VCaP (cell line): ENCODE measurements around the gene PER3.

Source experiments
- H3K27ac ChIP-seq: fragments of 450-650 bp; 2 replicates; pipeline ENCODE4 v1.5.1; 2017
- CTCF ChIP-seq: fragments of 450-650 bp; conservative IDR thresholded peaks from 2 replicates; pipeline ENCODE4 v1.5.1; 2017; ENCODE audit warnings: mild to moderate bottlenecking, moderate library complexity

PER3 gene

GRCh38 chr1:7783826-7784491, at the start of gene PER3:
PER3 (plus strand) TSS chr1:7784291; CDS start chr1:7784878, 587 bp downstream.
- no peak for TF ChIP-seq CTCF
- H3K27ac ChIP-seq = peak within 1 kb of the TSS; percentile 62; the same call in 1 of the 2 replicates

- H3K27ac ChIP-seq = no peak overlapping the region
- no peak for TF ChIP-seq CTCF
These were observed 46.0 kb upstream of the PER3 start for GRCh38 chr1:7738044-7738443.

- no peak overlapping the region for H3K27ac ChIP-seq
These were observed 40.7 kb upstream of the PER3 start for GRCh38 chr1:7743346-7743745.

GRCh38 chr1:7744882-7745281, 39.2 kb upstream of the PER3 start:
- H3K27ac ChIP-seq = no peak overlapping the region
- TF ChIP-seq CTCF = no peak

More at GRCh38 chr1:7743346-7743745, 40.7 kb upstream of the PER3 start:
- no peak for TF ChIP-seq CTCF

GRCh38 chr1:7745783-7746182, 38.3 kb upstream of the PER3 start:
- no peak for TF ChIP-seq CTCF
- H3K27ac ChIP-seq = peak overlapping the region; percentile 67

GRCh38 chr1:7747605-7748004, 36.5 kb upstream of the PER3 start:
- TF ChIP-seq CTCF = no peak

GRCh38 chr1:7749126-7749525, 35.0 kb upstream of the PER3 start:
- TF ChIP-seq CTCF = no peak
- no peak overlapping the region for H3K27ac ChIP-seq

More at GRCh38 chr1:7747605-7748004, 36.5 kb upstream of the PER3 start:
- no peak overlapping the region for H3K27ac ChIP-seq
